Panc1 (cell line): ENCODE data around the gene NRCAM. TPM values are rescaled to one million over a fixed set of nuclear protein-coding genes. Genes with fewer than 3 reads are reported as not detected.

Source experiments
- ATAC-seq: fragments of 200-7000 bp; cut with Tn5 transposase; 2 replicates; pipeline ENCODE4 v1.9.1; 2020; ENCODE audit warnings: mild to moderate bottlenecking, moderate library complexity
- BruUV-seq: library from RNA; stranded (reverse); fragments of 400-500 nt; replicated peaks from 2 replicates; lab custom pipeline; 2021; lab: Mats Ljungman, UMichigan
- CTCF ChIA-PET: fragments of 300-600 bp; sonication (Branson Sonifier 250); formaldehyde crosslinking; loops from one replicate; lab custom pipeline; 2022; ENCODE audit warnings: antibody characterized with exemption; lab: Charles Lee
- POLR2A ChIA-PET: fragments of 300-600 bp; sonication (Branson Sonifier 250); formaldehyde crosslinking; loops from one replicate; lab custom pipeline; 2022; ENCODE audit warnings: antibody characterized with exemption; lab: Charles Lee
- DNase-seq: peaks from one replicate; pipeline ENCODE4 v3.0.0-alpha.2; 2010; ENCODE audit warnings: low read depth, low spot score
- H3K27ac ChIP-seq: 2 replicates; pipeline ENCODE4 v1.5.1; 2011; ENCODE audit warnings: mild to moderate bottlenecking, low read length, inconsistent platforms
- H3K27me3 ChIP-seq: fragments of 200-500 bp; sonication (Bioruptor generic); 2 replicates; pipeline ENCODE4 v1.6.0; 2014; ENCODE audit warnings: low read length, inconsistent platforms; ENCODE audit not compliant: control insufficient read depth, insufficient read depth
- H3K36me3 ChIP-seq: fragments of 200-500 bp; sonication (Bioruptor generic); 2 replicates; pipeline ENCODE4 v1.5.1; 2014; ENCODE audit warnings: inconsistent platforms, mild to moderate bottlenecking, low read length, moderate library complexity; ENCODE audit not compliant: control insufficient read depth, insufficient read depth
- H3K4me1 ChIP-seq: 2 replicates; pipeline ENCODE4 v1.5.1; 2011; ENCODE audit warnings: inconsistent platforms, mild to moderate bottlenecking, low read length, moderate library complexity; ENCODE audit not compliant: control insufficient read depth, insufficient read depth
- H3K4me3 ChIP-seq, 2 experiments: 2 replicates each; pipeline ENCODE4 v1.5.1; 2011 to 2012; ENCODE audit warnings: low read depth in 2 of 2, low read length in 2 of 2, mild to moderate bottlenecking in 2 of 2, inconsistent platforms in 1 of 2, moderate library complexity in 1 of 2
- H3K9me3 ChIP-seq: fragments of 200-500 bp; sonication (Bioruptor generic); 2 replicates; pipeline ENCODE4 v1.5.1; 2014; ENCODE audit warnings: low read depth, mild to moderate bottlenecking, inconsistent platforms, low read length, moderate library complexity; ENCODE audit not compliant: control insufficient read depth, insufficient read depth
- POLR2AphosphoS5 ChIP-seq: IDR thresholded peaks from 2 replicates; pipeline ENCODE4 v1.6.1; 2012; ENCODE audit warnings: mild to moderate bottlenecking, low read depth, low read length, moderate library complexity
- SIN3A ChIP-seq: IDR thresholded peaks from 2 replicates; pipeline ENCODE4 v1.6.1; 2012; ENCODE audit warnings: low read depth, mild to moderate bottlenecking, low read length, moderate library complexity, borderline replicate concordance; ENCODE audit not compliant: insufficient read depth
- TCF7L2 ChIP-seq: IDR thresholded peaks from 2 replicates; pipeline ENCODE4 v1.6.1; 2011; ENCODE audit warnings: mild to moderate bottlenecking, low read depth, low read length, inconsistent platforms
- in situ Hi-C: cut with HindIII; loops from 2 replicates; pipeline ENCODE4 v1.10.0; 2016; ENCODE audit warnings: low sequenced_read_pairs, low pct_unique_long_range_greater_than_20kb
- intact Hi-C: fragments of 100-400 bp; cut with micrococcal nuclease; formaldehyde crosslinking; loops from one replicate; pipeline ENCODE4 v1.10.0; 2022; ENCODE audit not compliant: unreplicated experiment
- total RNA-seq: library from RNA; stranded (reverse); gene quantifications from one replicate; pipeline ENCODE4 v1.2.1, GENCODE V29; 2021; ENCODE audit not compliant: unreplicated experiment
- TF ChIP-seq, protein P1 (sequence below): fragments of 450-650 bp; IDR thresholded peaks from 2 replicates; pipeline ENCODE4 v1.5.1; 2017; ENCODE audit warnings: mild to moderate bottlenecking
- TF ChIP-seq, protein P2 (sequence below), 2 experiments: IDR thresholded peaks; 2 replicates each; pipeline ENCODE4 v1.6.1; 2011 to 2012; ENCODE audit warnings: low read depth in 2 of 2, control low read depth in 1 of 2, low read length in 1 of 2, mild to moderate bottlenecking in 1 of 2, moderate library complexity in 1 of 2; ENCODE audit not compliant: insufficient read depth in 1 of 2

The NRCAM gene
- total RNA-seq, 1 experiment from 2014 or later = 0.21 TPM

DNA sequence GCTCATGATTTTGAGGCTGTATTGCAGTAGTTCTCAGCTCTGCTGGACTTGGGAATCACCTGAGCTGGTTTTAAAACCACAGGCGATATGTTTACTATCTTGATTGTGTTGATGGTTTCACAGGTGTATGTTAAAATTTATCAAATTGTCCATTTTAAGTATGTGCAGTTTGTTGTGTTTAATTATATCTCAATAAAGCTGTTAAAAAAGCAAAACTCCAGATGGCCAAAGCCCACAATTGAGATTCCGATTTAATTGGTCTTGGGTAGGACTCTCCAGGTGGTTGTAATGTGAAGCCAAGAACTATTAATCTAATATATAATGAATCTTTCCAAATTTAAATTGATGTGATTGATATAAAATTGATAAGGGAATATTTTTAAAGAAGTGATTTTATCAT is 48.6 kb downstream of the NRCAM start:
- TF ChIP-seq SIN3A (no peak), POLR2AphosphoS5 (no peak), TCF7L2 (no peak)
- TF ChIP-seq, protein P1, sequence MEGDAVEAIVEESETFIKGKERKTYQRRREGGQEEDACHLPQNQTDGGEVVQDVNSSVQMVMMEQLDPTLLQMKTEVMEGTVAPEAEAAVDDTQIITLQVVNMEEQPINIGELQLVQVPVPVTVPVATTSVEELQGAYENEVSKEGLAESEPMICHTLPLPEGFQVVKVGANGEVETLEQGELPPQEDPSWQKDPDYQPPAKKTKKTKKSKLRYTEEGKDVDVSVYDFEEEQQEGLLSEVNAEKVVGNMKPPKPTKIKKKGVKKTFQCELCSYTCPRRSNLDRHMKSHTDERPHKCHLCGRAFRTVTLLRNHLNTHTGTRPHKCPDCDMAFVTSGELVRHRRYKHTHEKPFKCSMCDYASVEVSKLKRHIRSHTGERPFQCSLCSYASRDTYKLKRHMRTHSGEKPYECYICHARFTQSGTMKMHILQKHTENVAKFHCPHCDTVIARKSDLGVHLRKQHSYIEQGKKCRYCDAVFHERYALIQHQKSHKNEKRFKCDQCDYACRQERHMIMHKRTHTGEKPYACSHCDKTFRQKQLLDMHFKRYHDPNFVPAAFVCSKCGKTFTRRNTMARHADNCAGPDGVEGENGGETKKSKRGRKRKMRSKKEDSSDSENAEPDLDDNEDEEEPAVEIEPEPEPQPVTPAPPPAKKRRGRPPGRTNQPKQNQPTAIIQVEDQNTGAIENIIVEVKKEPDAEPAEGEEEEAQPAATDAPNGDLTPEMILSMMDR = no peak
- TF ChIP-seq, protein P2, sequence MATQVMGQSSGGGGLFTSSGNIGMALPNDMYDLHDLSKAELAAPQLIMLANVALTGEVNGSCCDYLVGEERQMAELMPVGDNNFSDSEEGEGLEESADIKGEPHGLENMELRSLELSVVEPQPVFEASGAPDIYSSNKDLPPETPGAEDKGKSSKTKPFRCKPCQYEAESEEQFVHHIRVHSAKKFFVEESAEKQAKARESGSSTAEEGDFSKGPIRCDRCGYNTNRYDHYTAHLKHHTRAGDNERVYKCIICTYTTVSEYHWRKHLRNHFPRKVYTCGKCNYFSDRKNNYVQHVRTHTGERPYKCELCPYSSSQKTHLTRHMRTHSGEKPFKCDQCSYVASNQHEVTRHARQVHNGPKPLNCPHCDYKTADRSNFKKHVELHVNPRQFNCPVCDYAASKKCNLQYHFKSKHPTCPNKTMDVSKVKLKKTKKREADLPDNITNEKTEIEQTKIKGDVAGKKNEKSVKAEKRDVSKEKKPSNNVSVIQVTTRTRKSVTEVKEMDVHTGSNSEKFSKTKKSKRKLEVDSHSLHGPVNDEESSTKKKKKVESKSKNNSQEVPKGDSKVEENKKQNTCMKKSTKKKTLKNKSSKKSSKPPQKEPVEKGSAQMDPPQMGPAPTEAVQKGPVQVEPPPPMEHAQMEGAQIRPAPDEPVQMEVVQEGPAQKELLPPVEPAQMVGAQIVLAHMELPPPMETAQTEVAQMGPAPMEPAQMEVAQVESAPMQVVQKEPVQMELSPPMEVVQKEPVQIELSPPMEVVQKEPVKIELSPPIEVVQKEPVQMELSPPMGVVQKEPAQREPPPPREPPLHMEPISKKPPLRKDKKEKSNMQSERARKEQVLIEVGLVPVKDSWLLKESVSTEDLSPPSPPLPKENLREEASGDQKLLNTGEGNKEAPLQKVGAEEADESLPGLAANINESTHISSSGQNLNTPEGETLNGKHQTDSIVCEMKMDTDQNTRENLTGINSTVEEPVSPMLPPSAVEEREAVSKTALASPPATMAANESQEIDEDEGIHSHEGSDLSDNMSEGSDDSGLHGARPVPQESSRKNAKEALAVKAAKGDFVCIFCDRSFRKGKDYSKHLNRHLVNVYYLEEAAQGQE (IDR thresholded peaks at IDR 0.05; ENCODE audit: insufficient read depth in 1 of 2, low read depth in 2 of 2, low read length in 1 of 2) = no peak
- ChIA-PET POLR2A (no interaction called here), CTCF (no interaction called here)
- no peaks in the 10 kb centered on the region for H3K4me1 ChIP-seq
- ATAC-seq (no peak), DNase-seq (no peak)
- no peak overlapping the region for H3K4me3 ChIP-seq
- in situ Hi-C loops = no loop called here
- intact Hi-C loops = no loop called here
- H3K36me3 ChIP-seq = no peaks in the 10 kb centered on the region
- H3K27ac ChIP-seq = no peak overlapping the region
- BruUV-seq = no TSS peak
- H3K27me3 ChIP-seq = no peaks in the 10 kb centered on the region; the same call in 1 of the 2 replicates
- no peaks in the 10 kb centered on the region for H3K9me3 ChIP-seq

DNA sequence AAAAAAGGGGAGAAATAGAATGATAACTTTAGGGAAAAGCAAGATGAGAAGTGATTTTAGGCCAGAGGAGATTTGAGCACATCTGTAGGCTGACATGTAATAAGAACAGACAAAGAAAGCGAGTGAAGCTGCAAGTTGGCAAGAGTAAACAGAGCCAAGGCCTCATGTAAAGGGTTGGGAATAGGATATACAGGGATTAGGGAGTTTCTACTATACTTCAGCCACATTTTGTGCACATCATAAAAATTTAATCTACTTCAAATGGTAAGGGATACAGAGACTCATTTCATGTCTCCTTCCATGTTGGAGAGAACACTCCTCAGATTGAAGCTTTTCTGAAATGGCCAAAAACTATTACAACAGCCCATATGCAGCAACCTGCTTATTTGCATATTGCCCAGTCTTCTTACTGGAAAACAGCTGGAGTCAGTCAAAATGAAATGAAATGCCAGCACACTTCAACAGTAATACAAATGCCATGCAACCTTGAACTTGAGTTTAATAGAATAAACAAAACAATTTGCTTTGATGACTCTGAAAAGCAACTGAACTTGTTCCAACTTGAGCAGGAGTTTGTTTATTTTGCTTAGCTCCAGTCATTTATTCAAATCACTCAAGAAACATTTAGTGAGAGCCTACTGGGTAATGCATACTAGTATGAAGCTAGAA is 49.9 kb downstream of the NRCAM start:
- CTCF ChIA-PET = no interaction called here
- H3K36me3 ChIP-seq = no peaks in the 10 kb centered on the region
- in situ Hi-C loops (no loop called here), intact Hi-C loops (no loop called here)
- ATAC-seq = no peak
- H3K4me3 ChIP-seq = no peak overlapping the region
- POLR2A ChIA-PET = no interaction called here
- H3K9me3 ChIP-seq = no peaks in the 10 kb centered on the region
- no peak overlapping the region for H3K27ac ChIP-seq
- H3K27me3 ChIP-seq = no peaks in the 10 kb centered on the region; the same call in 1 of the 2 replicates
- no peak for DNase-seq
- no peaks in the 10 kb centered on the region for H3K4me1 ChIP-seq
- TF ChIP-seq POLR2AphosphoS5 (no peak), TCF7L2 (no peak), SIN3A (no peak)
- TF ChIP-seq, protein P2 (IDR thresholded peaks at IDR 0.05; ENCODE audit: insufficient read depth in 1 of 2, low read depth in 2 of 2, low read length in 1 of 2) = no peak
- no TSS peak for BruUV-seq
